Measurements from ENCODE around the gene LRRC46.

Gene LRRC46

GRCh38 chr17:47846716-47847340 lies 15.4 kb downstream of the LRRC46 start:
- no peak for TF ChIP-seq GATA2 (IDR thresholded peaks at IDR 0.05; ENCODE audit: low read depth, low read length)
- no peak for TF ChIP-seq GATA3 (IDR thresholded peaks at IDR 0.05; ENCODE audit: low read depth, low read length)

- no peak for TF ChIP-seq GATA2 (IDR thresholded peaks at IDR 0.05; ENCODE audit: low read depth, low read length)
- no peak for TF ChIP-seq GATA3 (IDR thresholded peaks at IDR 0.05; ENCODE audit: low read depth, low read length)
Measured at GRCh38 chr17:47847341-47848197, 16.1 kb downstream of the LRRC46 start.

GRCh38 chr17:47848198-47848513 lies 16.7 kb downstream of the LRRC46 start:
- TF ChIP-seq GATA3 (IDR thresholded peaks at IDR 0.05; ENCODE audit: low read depth, low read length) (no peak), GATA2 (IDR thresholded peaks at IDR 0.05; ENCODE audit: low read depth, low read length) (no peak)

- TF ChIP-seq GATA2 (IDR thresholded peaks at IDR 0.05; ENCODE audit: low read depth, low read length) (no peak), GATA3 (IDR thresholded peaks at IDR 0.05; ENCODE audit: low read depth, low read length) (no peak)
Measured at GRCh38 chr17:47850373-47850691, 18.9 kb downstream of the LRRC46 start.

- TF ChIP-seq GATA3 (IDR thresholded peaks at IDR 0.05; ENCODE audit: low read depth, low read length), result no peak
- TF ChIP-seq GATA2 (IDR thresholded peaks at IDR 0.05; ENCODE audit: low read depth, low read length), result no peak
Measured at GRCh38 chr17:47850692-47851573, 19.5 kb downstream of the LRRC46 start, which contains the start of gene SP6. TSS of gene SP6 (minus strand) at chr17:47851163. CDS start at chr17:47848429, 2,734 bp downstream.

- TF ChIP-seq GATA2 (IDR thresholded peaks at IDR 0.05; ENCODE audit: low read depth, low read length), result no peak
- no peak for TF ChIP-seq GATA3 (IDR thresholded peaks at IDR 0.05; ENCODE audit: low read depth, low read length)
Measured at GRCh38 chr17:47851764-47852112, 20.3 kb downstream of the LRRC46 start.

GRCh38 chr17:47852113-47852949 lies 20.9 kb downstream of the LRRC46 start:
- TF ChIP-seq GATA2 (IDR thresholded peaks at IDR 0.05; ENCODE audit: low read depth, low read length) (no peak), GATA3 (IDR thresholded peaks at IDR 0.05; ENCODE audit: low read depth, low read length) (no peak)

GRCh38 chr17:47853616-47854015 lies 22.1 kb downstream of the LRRC46 start:
- no peak for TF ChIP-seq GATA2 (IDR thresholded peaks at IDR 0.05; ENCODE audit: low read depth, low read length)
- TF ChIP-seq GATA3 (IDR thresholded peaks at IDR 0.05; ENCODE audit: low read depth, low read length), result no peak

GRCh38 chr17:47855737-47856136 lies 24.3 kb downstream of the LRRC46 start:
- no peak for TF ChIP-seq GATA3 (IDR thresholded peaks at IDR 0.05; ENCODE audit: low read depth, low read length)
- no peak for TF ChIP-seq GATA2 (IDR thresholded peaks at IDR 0.05; ENCODE audit: low read depth, low read length)

- TF ChIP-seq GATA2 (IDR thresholded peaks at IDR 0.05; ENCODE audit: low read depth, low read length) (no peak), GATA3 (IDR thresholded peaks at IDR 0.05; ENCODE audit: low read depth, low read length) (no peak)
Measured at GRCh38 chr17:47856830-47857229, 25.4 kb downstream of the LRRC46 start.

GRCh38 chr17:47857551-47858455 lies 26.3 kb downstream of the LRRC46 start:
- no peak for TF ChIP-seq GATA3 (IDR thresholded peaks at IDR 0.05; ENCODE audit: low read depth, low read length)
- TF ChIP-seq GATA2 (IDR thresholded peaks at IDR 0.05; ENCODE audit: low read depth, low read length), result no peak

- TF ChIP-seq GATA2 (IDR thresholded peaks at IDR 0.05; ENCODE audit: low read depth, low read length) (no peak), GATA3 (IDR thresholded peaks at IDR 0.05; ENCODE audit: low read depth, low read length) (no peak)
Measured at GRCh38 chr17:47860386-47860785, 28.9 kb downstream of the LRRC46 start.
